Measurements from ENCODE around the gene TMEM26. TPM values are rescaled to one million over a fixed set of nuclear protein-coding genes. Genes with fewer than 3 reads are reported as not detected.
"Not testable (repeated sequence)": the region's sequence is repeated elsewhere in the genome, so short reads cannot be mapped to it uniquely, and the experiment has no call there.

The TMEM26 gene
- total RNA-seq, 2 experiments from 2014 or later, result not detected

GRCh38 chr10:61404751-61405150 is 48.4 kb downstream of the TMEM26 start:
- POLR2A ChIA-PET, result no interaction called here
- H3K4me3 Mint-ChIP-seq, result no peak overlapping the region
- DNase-seq, result no peak
- CTCF ChIA-PET, result no interaction called here
- H3K27me3 Mint-ChIP-seq, result no peaks in the 10 kb centered on the region
- H3K9me3 Mint-ChIP-seq, result no peaks in the 10 kb centered on the region
- H3K27ac Mint-ChIP-seq, result no peak overlapping the region
- H3K36me3 Mint-ChIP-seq (ENCODE audit: low read depth), result no peaks in the 10 kb centered on the region
- H3K4me1 Mint-ChIP-seq, result no peaks in the 10 kb centered on the region

- peaks cover 6% of the 10 kb centered on the region for H3K36me3 Mint-ChIP-seq (ENCODE audit: low read depth)
- ChIA-PET CTCF (no interaction called here), POLR2A (no interaction called here)
- H3K27me3 Mint-ChIP-seq, result no peaks in the 10 kb centered on the region
- H3K9me3 Mint-ChIP-seq, result no peaks in the 10 kb centered on the region
- no peak overlapping the region for H3K4me3 Mint-ChIP-seq
- no peak for DNase-seq
- H3K4me1 Mint-ChIP-seq, result peaks cover 9% of the 10 kb centered on the region
- no peak overlapping the region for H3K27ac Mint-ChIP-seq
Measured at GRCh38 chr10:61400524-61400923, 52.7 kb downstream of the TMEM26 start.

GRCh38 chr10:61399406-61399805 is 53.8 kb downstream of the TMEM26 start:
- H3K27ac Mint-ChIP-seq, result no peak overlapping the region
- no peaks in the 10 kb centered on the region for H3K27me3 Mint-ChIP-seq
- peaks cover 6% of the 10 kb centered on the region for H3K36me3 Mint-ChIP-seq (ENCODE audit: low read depth)
- POLR2A ChIA-PET, result no interaction called here
- CTCF ChIA-PET, result no interaction called here
- no peak for DNase-seq
- no peak overlapping the region for H3K4me3 Mint-ChIP-seq
- no peaks in the 10 kb centered on the region for H3K9me3 Mint-ChIP-seq
- H3K4me1 Mint-ChIP-seq, result peaks cover 9% of the 10 kb centered on the region

GRCh38 chr10:61398366-61399129 is 54.6 kb downstream of the TMEM26 start:
- ChIA-PET POLR2A (no interaction called here), CTCF (no interaction called here)
- Mint-ChIP-seq H3K9me3 (no peaks in the 10 kb centered on the region), H3K4me1 (peaks cover 9% of the 10 kb centered on the region), H3K27ac (no peak overlapping the region), H3K27me3 (no peaks in the 10 kb centered on the region), H3K36me3 (ENCODE audit: low read depth) (peaks cover 6% of the 10 kb centered on the region), H3K4me3 (no peak overlapping the region)
- DNase-seq, result no peak

- peak overlapping the region; percentile 46 for H3K4me3 Mint-ChIP-seq
- POLR2A ChIA-PET, result no interaction called here
Measured at GRCh38 chr10:61397175-61397986, 55.8 kb downstream of the TMEM26 start.

GRCh38 chr10:61391281-61391680 is 61.9 kb downstream of the TMEM26 start:
- DNase-seq, result no peak
- Mint-ChIP-seq H3K27ac (no peak overlapping the region), H3K9me3 (no peaks in the 10 kb centered on the region), H3K36me3 (ENCODE audit: low read depth) (no peaks in the 10 kb centered on the region), H3K4me1 (peaks cover 3% of the 10 kb centered on the region), H3K4me3 (no peak overlapping the region), H3K27me3 (peaks cover 13% of the 10 kb centered on the region)
- ChIA-PET CTCF (no interaction called here), POLR2A (no interaction called here)

More at GRCh38 chr10:61397175-61397986, 55.8 kb downstream of the TMEM26 start:
- no peak overlapping the region for H3K27ac Mint-ChIP-seq
- peaks cover 6% of the 10 kb centered on the region for H3K36me3 Mint-ChIP-seq (ENCODE audit: low read depth)
- H3K27me3 Mint-ChIP-seq, result peaks cover 2% of the 10 kb centered on the region
- no peaks in the 10 kb centered on the region for H3K9me3 Mint-ChIP-seq
- DNase-seq, result no peak
- H3K4me1 Mint-ChIP-seq, result peaks cover 9% of the 10 kb centered on the region
- CTCF ChIA-PET, result no interaction called here

- H3K4me1 Mint-ChIP-seq, result peaks cover 3% of the 10 kb centered on the region
- ChIA-PET CTCF (no interaction called here), POLR2A (no interaction called here)
- DNase-seq, result no peak
- no peak overlapping the region for H3K4me3 Mint-ChIP-seq
- H3K27ac Mint-ChIP-seq, result no peak overlapping the region
- peaks cover 13% of the 10 kb centered on the region for H3K27me3 Mint-ChIP-seq
- H3K9me3 Mint-ChIP-seq, result no peaks in the 10 kb centered on the region
- no peaks in the 10 kb centered on the region for H3K36me3 Mint-ChIP-seq (ENCODE audit: low read depth)
Measured at GRCh38 chr10:61390851-61391250, 62.3 kb downstream of the TMEM26 start.

- H3K27me3 Mint-ChIP-seq, result peaks cover 13% of the 10 kb centered on the region
- peaks cover 3% of the 10 kb centered on the region for H3K4me1 Mint-ChIP-seq
- no peaks in the 10 kb centered on the region for H3K36me3 Mint-ChIP-seq (ENCODE audit: low read depth)
- no peaks in the 10 kb centered on the region for H3K9me3 Mint-ChIP-seq
- no peak overlapping the region for H3K4me3 Mint-ChIP-seq
- DNase-seq, result no peak
- POLR2A ChIA-PET, result no interaction called here
- CTCF ChIA-PET, result no interaction called here
- H3K27ac Mint-ChIP-seq, result no peak overlapping the region
Measured at GRCh38 chr10:61389887-61390286, 63.3 kb downstream of the TMEM26 start.

GRCh38 chr10:61388986-61389385 is 64.2 kb downstream of the TMEM26 start:
- DNase-seq; CTCF ChIA-PET; H3K4me3 Mint-ChIP-seq; H3K27ac Mint-ChIP-seq; H3K36me3 Mint-ChIP-seq (ENCODE audit: low read depth); H3K4me1 Mint-ChIP-seq; POLR2A ChIA-PET; H3K9me3 Mint-ChIP-seq: not testable (repeated sequence)
- peaks cover 13% of the 10 kb centered on the region for H3K27me3 Mint-ChIP-seq

- Mint-ChIP-seq H3K4me3 (no peak overlapping the region), H3K9me3 (no peaks in the 10 kb centered on the region), H3K36me3 (ENCODE audit: low read depth) (no peaks in the 10 kb centered on the region), H3K27me3 (peaks cover 14% of the 10 kb centered on the region), H3K27ac (no peak overlapping the region), H3K4me1 (no peaks in the 10 kb centered on the region)
- DNase-seq, result no peak
- CTCF ChIA-PET, result no interaction called here
- POLR2A ChIA-PET, result no interaction called here
Measured at GRCh38 chr10:61385231-61386001, 67.8 kb downstream of the TMEM26 start.

- H3K9me3 Mint-ChIP-seq; CTCF ChIA-PET; H3K36me3 Mint-ChIP-seq (ENCODE audit: low read depth); DNase-seq; H3K27me3 Mint-ChIP-seq; H3K4me1 Mint-ChIP-seq; H3K27ac Mint-ChIP-seq; POLR2A ChIA-PET; H3K4me3 Mint-ChIP-seq: not testable (repeated sequence)
Measured at GRCh38 chr10:61381153-61381552, 72.0 kb downstream of the TMEM26 start.

GRCh38 chr10:61378865-61379264 is 74.3 kb downstream of the TMEM26 start:
- Mint-ChIP-seq H3K27ac (no peak overlapping the region), H3K27me3 (peaks cover 2% of the 10 kb centered on the region), H3K9me3 (peaks cover 5% of the 10 kb centered on the region), H3K4me3 (no peak overlapping the region), H3K4me1 (no peaks in the 10 kb centered on the region), H3K36me3 (ENCODE audit: low read depth) (no peaks in the 10 kb centered on the region)
- POLR2A ChIA-PET, result no interaction called here
- DNase-seq, result no peak
- CTCF ChIA-PET, result no interaction called here

- DNase-seq, result no peak
- H3K36me3 Mint-ChIP-seq (ENCODE audit: low read depth), result no peaks in the 10 kb centered on the region
- H3K9me3 Mint-ChIP-seq, result peaks cover 5% of the 10 kb centered on the region
- CTCF ChIA-PET, result no interaction called here
- no peak overlapping the region for H3K4me3 Mint-ChIP-seq
- H3K27me3 Mint-ChIP-seq, result no peaks in the 10 kb centered on the region
- no peak overlapping the region for H3K27ac Mint-ChIP-seq
- POLR2A ChIA-PET, result no interaction called here
- H3K4me1 Mint-ChIP-seq, result no peaks in the 10 kb centered on the region
Measured at GRCh38 chr10:61376908-61377368, 76.2 kb downstream of the TMEM26 start.
